B cell (primary cell): ENCODE results near the gene AMBRA1. TPM values are rescaled to one million over a fixed set of nuclear protein-coding genes. Genes with fewer than 3 reads are reported as not detected.
A peak's percentile ranks its signal among the peaks of the same experiment; 100 is the strongest.

Source experiments
- ATAC-seq: fragments of 200-7000 bp; cut with Tn5 transposase; one replicate; pipeline ENCODE4 v1.10.0; 2021; ENCODE audit warnings: low read depth, mild to moderate bottlenecking, moderate number of reproducible peaks, moderate library complexity
- CTCF ChIA-PET: fragments of 350-600 bp; sonication (Branson Sonifier 250); formaldehyde crosslinking; loops from one replicate; lab custom pipeline; 2021; ENCODE audit warnings: antibody characterized with exemption, inconsistent platforms; lab: Charles Lee
- POLR2A ChIA-PET: fragments of 350-600 bp; sonication (Branson Sonifier 250); formaldehyde crosslinking; loops from one replicate; lab custom pipeline; 2021; ENCODE audit warnings: antibody characterized with exemption; lab: Charles Lee
- DNase-seq: peaks from one replicate; pipeline ENCODE4 v3.0.0; 2013
- H2AFZ ChIP-seq: 2 replicates; pipeline ENCODE4 v1.6.1; 2012; ENCODE audit warnings: mild to moderate bottlenecking, low read depth, low read length; ENCODE audit not compliant: insufficient read depth, poor library complexity, severe bottlenecking
- H3K27ac ChIP-seq, 2 donors: 1 replicate in 1 of 2; 2 replicates in 1 of 2; pipeline ENCODE4 v1.5.1; 2012 to 2013; ENCODE audit warnings: low read length in 2 of 2, mild to moderate bottlenecking in 2 of 2, moderate library complexity in 1 of 2
- H3K27me3 ChIP-seq, 4 experiments: fragments of 200-600 bp in 1 of 4; sonication (generic) in 1 of 4; replicated peaks in 1 of 4; 1 replicate in 2 of 4; 2 replicates in 2 of 4; pipeline versions ENCODE4 v1.6.1 to v1.7.0; 2013 to 2016; ENCODE audit warnings: low read length in 3 of 4, mild to moderate bottlenecking in 2 of 4, mixed read lengths in 1 of 4, moderate library complexity in 1 of 4; ENCODE audit not compliant: insufficient read depth in 4 of 4, control insufficient read depth in 3 of 4; ENCODE audit errors: control extremely low read depth in 1 of 4
- H3K36me3 ChIP-seq, 2 experiments: replicated peaks in 1 of 2; 1 replicate in 1 of 2; 2 replicates in 1 of 2; pipeline versions ENCODE4 v1.6.1 to v1.7.1; 2013; ENCODE audit warnings: low read length in 1 of 2; ENCODE audit not compliant: insufficient read depth in 2 of 2, control insufficient read depth in 1 of 2; ENCODE audit errors: control extremely low read depth in 1 of 2, extremely low read depth in 1 of 2
- H3K4me1 ChIP-seq, 2 donors: fragments of 200-600 bp in 1 of 2; sonication (generic) in 1 of 2; 1 replicate in 1 of 2; 2 replicates in 1 of 2; pipeline versions ENCODE4 v1.5.1 to v1.6.1; 2013 to 2017; ENCODE audit warnings: low read length in 2 of 2; ENCODE audit not compliant: control insufficient read depth in 2 of 2, insufficient read depth in 2 of 2
- H3K4me2 ChIP-seq: replicated peaks from 2 replicates; pipeline ENCODE3; 2012; ENCODE audit warnings: mild to moderate bottlenecking, low read depth, low read length; ENCODE audit not compliant: poor library complexity, severe bottlenecking
- H3K4me3 ChIP-seq, 5 experiments: fragments of 200-600 bp in 1 of 5; sonication (generic) in 1 of 5; 1 replicate in 3 of 5; 2 replicates in 2 of 5; pipeline versions ENCODE4 v1.5.1 to v1.7.0; 2011 to 2016; ENCODE audit warnings: low read length in 4 of 5, mild to moderate bottlenecking in 4 of 5, low read depth in 2 of 5, control low read depth in 1 of 5, moderate library complexity in 1 of 5; ENCODE audit not compliant: insufficient read depth in 1 of 5; ENCODE audit errors: control extremely low read depth in 1 of 5, extremely low read depth in 1 of 5
- H3K79me2 ChIP-seq: fragments of 200-600 bp; sonication (generic); one replicate; pipeline ENCODE4 v1.6.0; 2016; ENCODE audit warnings: low read length; ENCODE audit not compliant: control insufficient read depth, insufficient read depth
- H3K9ac ChIP-seq: fragments of 200-600 bp; sonication (generic); 2 replicates; pipeline ENCODE4 v1.6.1; 2017; ENCODE audit warnings: mild to moderate bottlenecking, low read length, moderate library complexity
- H3K9me3 ChIP-seq, 3 donors: one replicate each; pipeline versions ENCODE4 v1.6.1 to v1.7.1; 2013; ENCODE audit warnings: low read length in 2 of 3; ENCODE audit not compliant: control insufficient read depth in 2 of 3, insufficient read depth in 1 of 3; ENCODE audit errors: control extremely low read depth in 1 of 3
- H4K20me1 ChIP-seq: 2 replicates; pipeline ENCODE4 v1.6.0; 2012; ENCODE audit warnings: mild to moderate bottlenecking, low read length; ENCODE audit not compliant: insufficient read depth, control insufficient read depth, poor library complexity, severe bottlenecking
- H3K27ac Mint-ChIP-seq: one replicate; pipeline ENCODE4 v1.8.0; 2021; ENCODE audit warnings: mixed read lengths
- H3K27me3 Mint-ChIP-seq: one replicate; pipeline ENCODE4 v1.8.0; 2021; ENCODE audit warnings: mixed read lengths
- H3K4me1 Mint-ChIP-seq: one replicate; pipeline ENCODE4 v1.8.0; 2021; ENCODE audit warnings: mixed read lengths
- H3K4me3 Mint-ChIP-seq: one replicate; pipeline ENCODE4 v1.8.0; 2021; ENCODE audit warnings: mixed read lengths
- H3K9me3 Mint-ChIP-seq: one replicate; pipeline ENCODE4 v1.8.0; 2022; ENCODE audit warnings: mixed read lengths; ENCODE audit not compliant: insufficient read depth
- CTCF ChIP-seq: fragments of 200-600 bp; IDR thresholded peaks from one replicate; pipeline ENCODE4 v1.8.0; 2022; ENCODE audit warnings: antibody characterized with exemption, mild to moderate bottlenecking
- EZH2 ChIP-seq: IDR thresholded peaks from 2 replicates; pipeline ENCODE4 v1.6.1; 2012; ENCODE audit warnings: borderline replicate concordance, low read depth, mild to moderate bottlenecking, moderate library complexity, low read length; ENCODE audit not compliant: insufficient read depth, poor library complexity, severe bottlenecking
- WGBS: methylation state at CpG from one replicate; pipeline ENCODE4 v1.1.5; 2013; ENCODE audit warnings: missing lambda C conversion rate; ENCODE audit not compliant: insufficient coverage; 5-methylcytosine and 5-hydroxymethylcytosine counted together
- intact Hi-C: fragments of 100-400 bp; cut with micrococcal nuclease; formaldehyde crosslinking; loops from one replicate; pipeline ENCODE4 v1.10.0; 2022
- polyA plus RNA-seq: library from polyadenylated mRNA; depleted of rRNA; stranded (reverse); fragments of >200 nt; gene quantifications from 2 replicates; pipeline ENCODE4 v1.2.3, GENCODE V29; 2012
- total RNA-seq, 2 donors: library from RNA; stranded (reverse); fragments of 120-200 nt in 1 of 2; gene quantifications; 1 replicate in 1 of 2; 2 replicates in 1 of 2; pipeline versions ENCODE4 v1.2.3 to v1.2.4, GENCODE V29; 2013 to 2022

AMBRA1 gene
- total and polyA plus RNA-seq, 2 donors (not counting 1 experiment from before 2014, with no cell fraction given) = 13.8 to 36.1 TPM

GRCh38 chr11:46390331-46391171, 203.3 kb downstream of the AMBRA1 start:
- H3K27ac ChIP-seq = no peak overlapping the region
- ATAC-seq = no peak
- H3K4me3 ChIP-seq = no peak overlapping the region
- CTCF ChIA-PET = interaction anchor here (0.6 to 1.4 kb wide), 2 partner anchors 139 to 1269 kb away, joined by 3 to 4 read pairs; no protein-coding TSS in a partner anchor
- H3K4me1 Mint-ChIP-seq = peaks cover 19% of the 10 kb centered on the region
- H4K20me1 ChIP-seq = peaks cover 21% of the 10 kb centered on the region
- peaks cover 28 to 43% of the 10 kb centered on the region in 2 donors for H3K4me1 ChIP-seq
- H3K9me3 Mint-ChIP-seq = no peaks in the 10 kb centered on the region
- peaks cover 0 to 26% (median 0%) of the 10 kb centered on the region in 3 donors for H3K9me3 ChIP-seq
- no peak overlapping the region for H3K27ac Mint-ChIP-seq
- H3K27me3 Mint-ChIP-seq = peaks cover 49% of the 10 kb centered on the region
- no peak overlapping the region for H2AFZ ChIP-seq
- intact Hi-C loops = no loop called here
- POLR2A ChIA-PET = interaction anchor here (0.7 kb wide), 1 partner anchor 12 kb away, joined by 5 read pairs; no protein-coding TSS in a partner anchor
- TF ChIP-seq EZH2 (no peak), CTCF (no peak)
- H3K27me3 ChIP-seq = peaks cover 0 to 69% (median 41%) of the 10 kb centered on the region in 4 experiments
- H3K9ac ChIP-seq = no peak overlapping the region
- H3K4me2 ChIP-seq = peak overlapping the region; percentile 81
- H3K79me2 ChIP-seq = no peaks in the 10 kb centered on the region
- H3K36me3 ChIP-seq = no peaks in the 10 kb centered on the region
- peak overlapping the region; percentile 7 for H3K4me3 Mint-ChIP-seq
- DNase-seq = no peak
- 10% methylated on average over 38 of the region's 49 CpGs for WGBS
